Urothelium cell line (cell line): Measurements from ENCODE around the gene RECK.

Experiments
- DNase-seq: peaks from one replicate; pipeline ENCODE4 v3.0.0; 2011; ENCODE audit warnings: low spot score, mixed read lengths
- FAIRE-seq: peaks from 2 replicates; lab custom pipeline; 2011; peaks lifted over from hg19 to GRCh38; lab: Jason Lieb, UNC

Gene RECK

DNA sequence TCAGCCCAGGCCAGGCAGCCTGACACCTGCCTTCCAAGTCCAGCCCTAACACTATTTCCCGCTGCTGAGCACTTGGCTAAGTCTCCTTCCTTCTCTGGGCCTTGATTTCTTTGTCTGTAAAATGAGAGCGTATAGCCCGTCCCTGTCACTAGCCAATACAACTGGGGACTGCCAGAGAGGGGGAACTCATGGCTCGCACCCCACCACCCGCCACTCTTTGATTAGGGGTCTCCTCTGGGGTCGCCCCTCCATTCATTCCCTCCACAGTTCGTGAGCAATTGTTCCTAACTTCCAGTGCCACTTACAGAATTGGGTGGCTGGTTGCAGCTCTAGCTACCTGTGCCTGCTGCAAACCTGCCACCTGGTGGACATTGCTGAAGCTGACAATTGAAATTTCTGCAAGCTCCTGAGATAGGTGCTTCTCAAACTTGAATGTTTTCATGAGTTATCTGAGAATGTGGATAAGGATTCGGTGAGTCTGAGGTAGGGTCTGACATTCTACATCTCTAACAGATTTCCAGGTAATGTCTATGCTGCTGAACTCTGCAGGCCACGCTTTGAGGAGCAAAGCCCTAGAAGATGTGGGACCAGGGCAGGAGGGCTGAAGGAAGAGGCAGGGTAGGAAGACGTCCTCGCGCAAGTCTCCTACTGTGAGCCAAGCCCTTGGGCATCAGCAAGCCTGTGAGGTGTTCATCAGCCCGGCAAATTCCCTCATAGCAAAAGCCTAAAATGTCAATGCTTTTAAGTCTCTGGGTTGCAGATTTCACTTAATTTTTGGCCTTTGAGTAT, 13.3 kb upstream of the RECK start:
- FAIRE-seq: peak; percentile 79

DNA sequence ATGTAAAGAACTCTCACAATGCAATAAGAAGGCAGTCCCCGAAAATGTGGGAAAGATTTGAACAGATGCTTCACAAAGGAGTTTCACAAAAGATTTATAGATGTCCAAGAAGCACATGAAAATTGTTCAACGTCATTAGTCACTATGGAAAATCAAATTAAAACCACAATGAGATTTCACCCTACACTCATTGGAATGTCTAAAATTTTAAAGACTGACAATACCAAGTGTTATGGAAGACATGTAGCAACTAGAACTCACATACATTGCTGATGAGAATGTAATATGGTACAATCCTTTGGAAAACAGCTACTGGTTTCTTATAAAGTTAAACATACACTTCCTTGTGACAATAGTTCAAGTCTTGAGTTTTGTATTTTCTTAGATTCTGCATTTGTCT, 11.0 kb upstream of the RECK start:
- no peak for DNase-seq
- no peak for FAIRE-seq

More for the DNA sequence above, 13.3 kb upstream of the RECK start:
- peak; percentile 80 for DNase-seq

DNA sequence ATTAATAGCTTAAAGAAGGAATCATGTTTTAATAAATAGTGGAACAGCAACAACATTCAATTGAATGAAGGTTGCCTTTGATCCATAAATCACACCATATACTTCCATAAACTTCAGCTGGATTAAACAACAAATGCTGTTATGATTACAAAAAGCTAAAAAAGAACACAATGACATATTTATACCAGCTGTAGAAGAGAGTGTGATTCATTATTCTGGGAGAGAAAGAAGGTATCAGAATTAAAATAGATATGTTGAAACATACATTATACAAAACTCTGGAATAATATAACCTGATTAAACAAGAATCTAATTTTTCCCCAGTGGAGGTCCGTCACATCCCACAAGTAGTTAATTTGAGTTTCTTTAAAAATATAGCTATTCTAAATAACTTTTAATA, 7.5 kb upstream of the RECK start:
- no peak for FAIRE-seq
- DNase-seq: no peak

DNA sequence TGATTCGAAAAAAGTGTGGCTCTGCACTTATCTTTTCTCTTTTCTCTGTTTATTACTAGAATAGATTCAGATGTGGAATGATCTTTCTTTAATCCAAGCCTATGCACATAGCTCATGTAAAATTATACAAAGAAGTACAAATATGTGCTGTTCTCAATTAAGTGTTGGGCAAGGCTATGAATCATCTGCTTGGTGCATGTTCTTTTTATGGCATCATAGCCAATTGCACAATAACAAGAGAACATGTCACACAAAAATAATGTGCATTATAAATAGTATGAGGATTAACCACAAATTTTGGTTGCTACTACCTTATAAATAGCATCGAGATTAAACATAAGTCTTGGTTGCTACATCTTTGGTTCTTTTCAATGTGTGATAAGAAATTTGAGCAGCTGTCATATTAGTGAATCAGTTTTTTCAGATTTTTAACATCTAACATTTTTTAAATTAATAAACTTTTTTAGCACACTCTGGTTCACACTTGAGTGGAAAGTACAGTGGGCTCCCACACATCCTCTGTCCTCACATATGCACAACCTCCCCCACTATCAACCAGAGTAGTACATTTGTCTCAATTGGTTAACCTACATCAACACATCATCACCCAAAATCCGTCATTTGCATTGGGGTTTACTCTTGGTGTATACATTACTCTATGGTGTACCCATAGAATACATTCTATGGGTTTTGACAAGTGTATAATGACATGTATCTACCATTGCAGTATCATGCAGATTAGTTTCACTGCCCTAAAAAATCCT, 6.8 kb upstream of the RECK start:
- DNase-seq: peak; percentile 38
- peak; percentile 66 for FAIRE-seq

DNA sequence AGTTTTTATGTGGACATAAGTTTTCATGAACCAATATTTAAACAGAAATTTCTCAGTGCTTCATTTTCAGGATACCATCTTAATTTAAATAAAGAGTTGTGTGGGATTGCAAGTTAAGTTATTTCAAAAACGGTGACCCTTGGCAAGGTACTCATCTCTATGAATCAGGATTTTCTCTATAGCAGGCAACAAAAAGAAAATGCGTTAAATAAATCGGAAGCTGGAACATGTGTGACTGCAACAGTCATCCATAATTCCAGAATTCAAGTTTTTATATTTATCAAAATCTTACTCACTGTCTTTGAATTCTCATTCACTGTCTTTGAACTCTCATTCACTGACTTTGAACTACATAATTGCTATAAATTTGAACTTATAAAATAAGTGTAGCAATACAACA, 5.8 kb upstream of the RECK start:
- DNase-seq (no peak), FAIRE-seq (no peak)

DNA sequence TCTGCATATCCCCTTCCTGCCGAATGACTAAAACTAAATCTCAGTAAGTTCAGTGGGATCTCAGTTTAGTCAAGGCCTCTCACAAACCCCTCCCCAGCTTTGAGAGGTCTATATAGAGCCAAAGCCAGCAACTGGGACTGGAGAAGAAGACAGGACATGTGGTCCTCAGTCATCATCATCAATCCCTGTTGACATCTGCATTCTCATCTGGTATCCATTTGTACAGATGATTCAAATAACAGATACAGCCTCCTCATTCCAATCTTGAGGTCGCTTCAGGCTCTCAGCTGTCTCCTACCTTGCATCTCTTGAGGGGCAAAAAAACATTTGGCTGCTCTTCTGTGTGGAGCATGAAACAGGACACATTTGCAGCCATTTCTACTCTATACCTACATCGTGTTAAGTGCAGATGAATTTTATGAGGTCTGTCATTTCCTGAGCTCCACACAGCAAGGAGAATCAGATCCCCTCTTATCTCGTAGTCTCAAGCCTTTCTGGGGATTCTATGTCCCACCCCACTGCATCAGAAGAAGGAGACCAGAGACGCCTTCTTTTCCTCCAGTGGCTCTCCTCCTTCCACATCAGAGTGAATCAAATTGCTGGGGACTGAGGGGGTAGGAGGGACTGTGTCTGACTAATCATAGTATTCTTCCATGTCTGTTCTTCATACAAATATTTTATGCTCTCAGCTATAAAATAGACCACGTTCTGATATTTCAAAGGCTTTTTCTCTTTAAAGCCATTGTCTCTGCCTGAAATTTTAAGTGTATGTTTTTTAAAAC, 4.7 kb upstream of the RECK start:
- FAIRE-seq (peak; percentile 32), DNase-seq (no peak)

DNA sequence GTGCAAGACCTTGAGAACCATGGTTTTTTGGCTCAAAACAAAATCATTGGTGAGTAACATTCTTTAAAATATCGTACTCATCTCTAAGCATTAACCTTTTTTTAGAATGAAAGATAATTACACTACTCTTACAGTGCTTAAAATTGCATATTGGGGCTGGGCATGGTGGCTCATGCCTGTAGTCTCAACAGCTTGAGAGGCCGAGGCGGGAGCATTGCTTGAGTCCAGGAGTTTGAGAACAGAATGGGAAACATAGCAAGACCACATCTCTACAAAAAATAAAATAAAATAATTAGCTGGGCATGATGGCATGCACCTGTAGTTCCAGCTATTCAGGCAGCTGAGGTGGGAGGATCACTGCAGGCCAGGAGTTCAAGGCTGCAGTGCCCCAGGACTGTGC, 2.9 kb upstream of the RECK start:
- no peak for FAIRE-seq

DNA sequence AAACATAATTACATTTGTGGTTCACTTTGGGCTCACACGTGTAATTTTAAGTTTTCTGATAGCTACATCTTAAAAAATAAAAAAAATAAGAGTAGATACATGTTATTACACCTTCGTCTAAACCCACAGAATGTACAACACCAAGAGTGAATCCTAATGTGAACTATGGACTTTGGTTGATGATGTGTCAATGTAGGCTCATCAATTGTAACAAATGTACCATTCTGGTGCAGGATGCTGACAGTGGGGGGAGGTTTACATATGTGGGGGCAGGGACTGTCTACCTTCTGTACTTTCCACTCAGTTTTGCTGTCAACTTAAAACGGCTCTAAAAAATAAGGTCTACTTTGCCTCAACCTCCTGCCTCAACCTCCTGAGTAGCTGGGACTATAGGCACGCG, 2.5 kb upstream of the RECK start:
- FAIRE-seq (no peak), DNase-seq (no peak)

More for the DNA sequence above, 2.9 kb upstream of the RECK start:
- no peak for DNase-seq

DNA sequence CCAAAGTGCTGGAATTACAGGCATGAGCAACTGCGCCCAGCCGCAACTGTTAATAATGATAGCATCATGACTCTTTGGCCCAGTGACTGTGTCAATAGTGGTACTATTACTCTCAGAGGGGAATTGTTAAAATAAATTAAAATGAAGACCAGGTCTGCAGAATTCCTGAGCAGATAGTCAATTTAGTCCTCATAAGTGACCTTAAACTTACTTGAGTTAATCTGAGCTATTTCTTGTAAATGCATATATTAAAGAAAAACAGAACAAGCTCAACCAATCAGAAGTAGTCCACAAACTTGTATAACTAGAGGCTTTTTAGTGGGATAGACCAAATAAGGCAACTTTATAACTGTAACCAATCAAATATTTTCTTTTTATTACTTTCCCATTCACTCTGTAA, 1.7 kb upstream of the RECK start:
- DNase-seq: no peak
- FAIRE-seq: no peak

DNA sequence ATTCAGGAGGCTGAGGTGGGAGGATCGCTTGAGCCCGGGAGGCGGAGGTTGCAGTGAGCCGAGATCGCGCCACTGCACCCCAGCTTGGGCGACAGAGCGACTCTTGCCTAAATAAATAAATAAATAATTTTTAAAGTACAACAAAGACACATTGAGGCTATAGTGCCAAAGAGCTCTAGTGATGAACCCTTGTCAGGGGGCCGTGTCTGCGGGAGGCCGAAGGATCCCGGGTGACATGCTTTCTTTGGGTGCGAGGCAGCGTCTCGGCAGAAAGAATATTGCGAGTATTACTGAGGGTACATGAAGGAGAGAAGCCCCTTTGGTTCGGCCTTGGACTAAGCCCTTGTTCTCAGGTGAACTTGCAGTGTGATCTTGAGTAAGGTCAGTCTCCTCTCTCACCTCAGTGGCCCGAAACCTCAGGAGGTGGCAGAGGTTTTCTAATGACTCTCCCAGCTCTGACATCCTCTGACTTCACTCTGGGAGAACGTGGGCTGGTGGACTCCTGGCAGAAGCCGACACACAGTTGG, 397 bp upstream of the RECK start:
- no peak for DNase-seq

DNA sequence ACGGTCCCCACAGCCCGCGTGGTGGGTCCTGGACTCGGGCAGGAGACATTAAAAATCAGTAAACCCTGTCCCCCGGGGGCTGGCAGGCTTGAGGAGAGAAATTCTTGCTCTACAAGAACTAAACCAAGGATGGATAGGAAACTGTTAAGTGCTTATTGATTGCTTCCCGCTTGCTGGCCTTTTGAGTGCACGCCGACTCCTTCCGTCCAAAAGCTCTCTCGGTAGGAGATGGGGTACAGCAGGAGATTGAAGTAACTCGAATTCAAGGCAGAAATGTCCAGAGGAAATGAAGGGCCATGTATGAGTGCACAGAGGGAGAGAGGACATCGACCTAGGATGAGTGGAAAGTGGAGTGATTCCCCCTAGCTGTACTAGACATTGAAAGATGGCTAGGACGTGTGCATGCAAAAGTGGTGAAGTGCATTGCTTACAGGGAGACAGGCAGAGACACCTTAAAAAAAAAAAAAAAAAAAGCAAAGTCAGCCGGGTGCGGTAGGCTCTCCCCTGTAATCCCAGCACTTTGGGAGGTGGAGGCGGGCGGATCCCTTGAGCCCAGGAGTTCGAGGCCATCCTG, 923 bp downstream of the RECK start:
- DNase-seq: peak; percentile 40
- FAIRE-seq: no peak

More for the DNA sequence above, 397 bp upstream of the RECK start:
- FAIRE-seq: no peak

DNA sequence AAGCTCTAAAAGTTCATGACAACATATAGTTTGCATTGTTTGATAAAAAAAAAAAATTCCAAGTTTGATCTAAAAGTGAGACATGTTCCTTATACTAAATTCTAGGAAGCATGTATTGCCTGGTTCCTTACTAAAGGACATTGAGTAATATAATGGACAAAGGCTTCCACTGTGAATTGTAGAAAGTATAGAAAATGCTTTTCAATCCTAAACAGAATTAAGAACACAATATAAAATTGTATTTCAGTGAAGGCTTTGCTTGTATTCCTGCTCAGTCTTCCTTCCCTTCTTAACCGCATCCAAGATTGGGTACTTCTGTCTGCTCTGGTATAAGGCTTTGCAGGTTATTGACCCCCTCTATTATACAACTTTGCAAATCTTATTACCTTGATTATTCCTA, 2.4 kb downstream of the RECK start:
- DNase-seq (no peak), FAIRE-seq (no peak)

DNA sequence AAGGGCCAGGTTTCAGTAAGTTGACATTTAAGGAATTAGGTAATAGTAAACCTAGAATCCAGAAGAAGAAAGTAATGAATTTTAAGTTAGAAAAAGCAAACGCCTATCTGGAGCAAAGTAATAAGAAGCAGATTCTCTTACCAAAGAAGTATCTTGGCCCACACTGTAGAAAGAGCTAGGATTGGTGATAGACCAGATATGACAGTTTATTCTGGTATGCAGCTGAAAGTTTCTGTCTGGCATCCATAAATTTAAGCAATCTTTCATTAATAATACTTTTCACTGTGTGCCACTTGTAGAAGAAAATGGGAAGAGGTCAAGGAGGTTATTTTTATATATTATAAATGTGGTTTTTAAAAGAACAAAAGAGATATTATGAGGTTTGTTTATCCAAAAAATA, 3.0 kb downstream of the RECK start:
- FAIRE-seq: no peak
- no peak for DNase-seq

DNA sequence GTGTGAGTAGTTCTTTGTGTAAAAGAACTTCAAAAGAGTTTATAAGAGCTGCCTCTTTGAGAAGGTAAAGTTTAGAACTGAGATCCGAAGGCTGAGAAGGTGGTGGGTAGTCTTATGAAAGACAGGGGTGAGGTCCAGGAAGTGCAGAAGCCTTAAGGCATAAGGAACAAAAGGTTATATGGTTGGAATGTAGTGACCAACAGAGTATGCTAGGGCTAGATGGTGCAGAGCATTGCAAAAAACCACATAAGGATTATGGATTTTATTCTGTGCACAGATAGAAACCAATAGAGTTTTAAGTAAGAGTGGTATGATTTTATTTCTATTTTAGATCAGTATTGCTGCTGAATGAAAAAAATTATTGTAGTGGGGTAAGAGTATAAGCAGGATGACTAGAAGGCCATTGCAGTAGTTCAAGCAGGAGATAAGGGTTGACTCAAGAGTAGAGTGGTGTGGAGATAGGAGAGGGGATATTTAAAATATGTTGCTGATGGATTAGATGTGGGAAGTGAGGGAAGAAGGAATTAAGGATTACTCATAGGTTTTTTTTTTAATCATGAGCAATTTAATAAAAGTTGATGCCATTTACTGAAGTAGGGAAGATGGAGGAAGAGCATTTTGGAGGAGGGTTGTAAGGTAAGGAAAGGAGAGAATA, 3.7 kb downstream of the RECK start:
- FAIRE-seq: no peak
- no peak for DNase-seq

DNA sequence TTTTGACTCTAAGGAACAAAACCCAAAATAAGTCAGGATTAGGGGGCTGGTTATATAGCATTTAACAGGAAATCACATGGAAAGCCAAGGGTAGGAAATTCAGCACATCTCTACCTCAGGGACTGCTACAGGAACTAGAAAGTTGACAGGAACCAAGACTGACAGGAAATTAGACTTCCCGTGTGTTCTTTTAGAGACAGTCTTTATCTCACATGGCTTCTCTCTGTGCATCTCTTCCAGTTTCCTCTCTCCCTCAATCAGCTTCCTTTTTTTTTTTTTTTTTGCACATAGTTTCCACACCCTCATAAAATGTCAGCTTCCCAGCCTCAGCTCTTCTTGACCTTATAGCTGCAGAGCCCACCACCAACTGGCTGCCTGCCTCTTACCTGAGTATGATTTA, 4.8 kb downstream of the RECK start:
- FAIRE-seq (no peak), DNase-seq (no peak)

DNA sequence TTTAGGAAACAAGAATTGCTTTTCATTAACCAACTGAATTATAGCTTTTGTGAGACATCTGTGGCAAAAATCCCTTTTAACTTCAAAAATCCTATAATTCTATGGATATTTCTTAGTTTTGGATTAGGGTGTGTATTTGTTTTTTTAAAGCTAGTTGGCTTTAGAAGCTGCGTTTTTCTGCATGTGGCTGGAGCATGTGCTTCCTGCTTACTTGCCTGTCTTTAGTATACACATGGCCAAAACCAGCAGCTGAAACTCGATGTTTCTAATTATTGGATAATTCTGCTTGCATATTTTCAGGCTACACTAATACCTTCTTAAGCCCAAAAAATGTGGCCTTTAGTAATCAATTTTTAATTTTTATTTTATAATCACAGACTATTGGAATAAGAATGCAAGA, 8.9 kb downstream of the RECK start:
- DNase-seq (no peak), FAIRE-seq (no peak)

DNA sequence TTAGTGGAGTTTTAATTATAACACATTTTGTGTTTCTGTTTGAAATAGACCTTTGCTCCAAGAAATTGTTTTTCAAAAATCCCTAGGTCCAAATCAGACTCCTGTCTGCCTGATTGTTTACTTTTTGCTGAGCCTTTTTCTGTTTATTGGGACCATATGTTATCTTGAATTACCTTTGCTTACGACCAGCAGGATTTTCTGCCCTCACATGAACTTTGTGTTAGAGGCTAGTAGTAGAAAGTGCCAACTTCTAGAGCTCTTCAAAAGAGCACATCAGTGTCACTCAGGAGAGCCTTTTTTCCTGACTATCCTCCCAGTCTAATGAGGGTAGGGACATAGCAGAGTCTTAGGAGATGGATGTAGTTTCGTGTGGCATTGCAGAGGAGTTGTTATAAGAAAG, 10.2 kb downstream of the RECK start:
- FAIRE-seq (no peak), DNase-seq (no peak)

DNA sequence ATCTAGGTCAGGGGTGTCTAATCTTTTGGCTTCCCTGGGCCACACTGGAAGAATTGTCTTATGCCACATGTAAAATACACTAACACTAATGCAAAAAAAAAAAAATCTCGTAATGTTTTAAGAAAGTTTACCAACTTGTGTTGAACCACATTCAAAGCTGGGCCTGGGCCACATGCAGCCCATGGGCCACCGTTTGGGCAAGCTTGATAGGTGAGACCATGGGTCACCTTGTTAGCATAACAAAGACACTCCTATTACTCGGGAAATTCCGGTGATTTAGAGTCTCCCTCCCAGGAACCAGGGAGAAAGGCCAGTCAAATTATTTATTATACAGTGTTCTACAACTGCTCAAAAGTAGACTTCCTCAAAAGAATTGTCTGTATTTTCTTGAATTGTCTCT, 12.7 kb downstream of the RECK start:
- FAIRE-seq (no peak), DNase-seq (no peak)

DNA sequence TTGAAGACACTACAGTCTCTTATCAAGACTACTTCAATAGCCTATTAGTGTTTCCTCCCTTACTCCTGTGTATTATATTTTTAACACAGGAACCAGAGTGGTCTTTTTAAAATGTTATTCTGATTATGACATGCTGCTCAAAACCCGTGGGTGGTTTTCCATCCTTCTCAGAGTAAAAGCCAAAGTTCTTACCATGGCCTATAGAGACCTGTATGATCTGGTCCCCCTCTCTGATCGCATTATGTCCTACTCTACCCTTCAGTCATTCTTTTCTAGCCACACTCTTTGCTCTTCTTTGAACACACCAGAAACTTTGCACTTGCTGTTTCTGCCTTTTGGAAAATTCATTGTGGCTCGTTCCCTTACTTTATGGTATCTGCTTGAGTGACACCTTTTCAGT, 13.8 kb downstream of the RECK start:
- no peak for FAIRE-seq
- DNase-seq: no peak

DNA sequence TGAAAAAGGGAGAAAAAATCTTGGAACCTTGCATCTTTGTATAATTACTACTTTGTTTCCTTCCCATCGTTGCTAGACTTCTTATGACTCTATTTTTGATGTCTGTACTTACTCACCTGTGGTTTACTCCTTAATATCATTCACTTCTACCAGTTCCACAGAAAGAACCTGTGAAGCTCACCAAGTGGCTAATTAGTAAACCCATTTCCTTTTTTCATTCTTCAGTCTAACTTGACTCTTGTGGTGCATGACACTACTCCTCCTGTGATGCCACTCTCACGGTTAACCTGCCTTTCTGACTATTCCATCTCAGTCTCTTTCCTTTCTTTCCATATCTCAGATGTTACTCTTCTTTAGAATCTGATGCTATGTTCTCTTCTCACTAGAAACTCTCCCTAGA, 14.6 kb downstream of the RECK start:
- no peak for FAIRE-seq
- no peak for DNase-seq
